Endothelial cell of hepatic sinusoid (primary cell): ENCODE data around the gene TGOLN2.
"Not testable (repeated sequence)": the region's sequence is repeated elsewhere in the genome, so short reads cannot be mapped to it uniquely, and the experiment has no call there.

Experiments
- in situ Hi-C: cut with HindIII; loops from 2 replicates; pipeline ENCODE4 v1.10.0; 2017; ENCODE audit warnings: low sequenced_read_pairs

Gene TGOLN2

GRCh38 chr2:85327822-85328617, at the start of gene TGOLN2:
TSS of gene TGOLN2 (minus strand) at chr2:85327989. CDS start at chr2:85327962, 27 bp downstream.
- in situ Hi-C loops: loop anchor here (5.0 kb wide), 1 partner anchor 84 kb away; the partner anchor contains the start of gene CAPG

- in situ Hi-C loops: no loop called here
These were observed 49.3 kb upstream of the TGOLN2 start for GRCh38 chr2:85377083-85377482.

- in situ Hi-C loops: no loop called here
These were observed 48.7 kb upstream of the TGOLN2 start for GRCh38 chr2:85376291-85377065.

- in situ Hi-C loops: no loop called here
These were observed 43.3 kb upstream of the TGOLN2 start for GRCh38 chr2:85371045-85371444.

- in situ Hi-C loops: no loop called here
These were observed 41.7 kb upstream of the TGOLN2 start for GRCh38 chr2:85369500-85369899.

- in situ Hi-C loops: no loop called here
These were observed 41.1 kb upstream of the TGOLN2 start for GRCh38 chr2:85368921-85369320.

GRCh38 chr2:85367180-85367579, 39.4 kb upstream of the TGOLN2 start:
- in situ Hi-C loops: no loop called here

- in situ Hi-C loops: loop anchor here (5.0 kb wide), 1 partner anchor 159 kb away; no protein-coding TSS in a partner anchor
These were observed 35.0 kb upstream of the TGOLN2 start for GRCh38 chr2:85362653-85363387.

GRCh38 chr2:85357736-85358135, 29.9 kb upstream of the TGOLN2 start:
- in situ Hi-C loops: no loop called here

GRCh38 chr2:85356186-85356585, 28.4 kb upstream of the TGOLN2 start:
- in situ Hi-C loops: no loop called here

- in situ Hi-C loops: no loop called here
These were observed 27.7 kb upstream of the TGOLN2 start for GRCh38 chr2:85355521-85355920.

GRCh38 chr2:85355073-85355410, 27.3 kb upstream of the TGOLN2 start:
- in situ Hi-C loops: no loop called here

- in situ Hi-C loops: no loop called here
These were observed 26.7 kb upstream of the TGOLN2 start, which contains the start of the genes ELMOD3 and RETSAT for GRCh38 chr2:85354286-85355072. TSS of gene ELMOD3 (plus strand) at chr2:85354769. CDS start at chr2:85357199, 2,430 bp downstream. TSS of gene RETSAT (minus strand) at chr2:85354528. CDS start at chr2:85354507, 21 bp downstream.

GRCh38 chr2:85353876-85354285, 26.1 kb upstream of the TGOLN2 start:
- in situ Hi-C loops: no loop called here

- in situ Hi-C loops: no loop called here
These were observed 19.8 kb upstream of the TGOLN2 start for GRCh38 chr2:85347599-85347998.

GRCh38 chr2:85344356-85344954, 16.7 kb upstream of the TGOLN2 start:
- in situ Hi-C loops: no loop called here

GRCh38 chr2:85343207-85343895, 15.6 kb upstream of the TGOLN2 start:
- in situ Hi-C loops: not testable (repeated sequence)

GRCh38 chr2:85342156-85342555, 14.4 kb upstream of the TGOLN2 start:
- in situ Hi-C loops: no loop called here

- in situ Hi-C loops: no loop called here
These were observed 13.7 kb upstream of the TGOLN2 start for GRCh38 chr2:85341269-85342029.
